Activated CD4-positive, alpha-beta memory T cell treated with anti-CD3 and anti-CD28 coated beads, Interleukin-2, amount 10 ng/mL, durations not matched to agents 7 days and 5 days (primary cell): ENCODE data around the gene SNHG17. TPM values are rescaled to one million over a fixed set of nuclear protein-coding genes. Genes with fewer than 3 reads are reported as not detected.
"Not testable (repeated sequence)": the region's sequence is repeated elsewhere in the genome, so short reads cannot be mapped to it uniquely, and the experiment has no call there.

Experiments used
- CTCF ChIA-PET: fragments of 350-600 bp; sonication (Branson Sonifier 250); formaldehyde crosslinking; loops from one replicate; lab custom pipeline; 2021; ENCODE audit warnings: antibody characterized with exemption, inconsistent platforms; lab: Charles Lee
- POLR2A ChIA-PET: fragments of 350-600 bp; sonication (Branson Sonifier 250); formaldehyde crosslinking; loops from one replicate; lab custom pipeline; 2021; ENCODE audit warnings: antibody characterized with exemption; lab: Charles Lee
- DNase-seq: peaks from one replicate; pipeline ENCODE4 v3.0.0-alpha.2; 2020
- H3K27ac Mint-ChIP-seq: one replicate; pipeline ENCODE4 v1.8.0; 2021; ENCODE audit warnings: mild to moderate bottlenecking, mixed read lengths
- H3K27me3 Mint-ChIP-seq: one replicate; pipeline ENCODE4 v1.8.0; 2021; ENCODE audit warnings: mixed read lengths
- H3K36me3 Mint-ChIP-seq: one replicate; pipeline ENCODE4 v1.8.0; 2021; ENCODE audit warnings: low read depth, mixed read lengths
- H3K4me1 Mint-ChIP-seq: one replicate; pipeline ENCODE4 v1.8.0; 2021; ENCODE audit warnings: mixed read lengths
- H3K4me3 Mint-ChIP-seq: one replicate; pipeline ENCODE4 v1.8.0; 2021; ENCODE audit warnings: mild to moderate bottlenecking, mixed read lengths
- H3K9me3 Mint-ChIP-seq: one replicate; pipeline ENCODE4 v1.8.0; 2021; ENCODE audit warnings: mixed read lengths
- total RNA-seq, 2 experiments: library from RNA; stranded (reverse); gene quantifications; one replicate each; pipeline ENCODE4 v1.2.3, GENCODE V29; 2021

SNHG17 gene
- total RNA-seq, 2 experiments from 2014 or later: 30.1 to 33.4 TPM

- Mint-ChIP-seq H3K4me1 (no peaks in the 10 kb centered on the region), H3K36me3 (no peaks in the 10 kb centered on the region), H3K9me3 (peaks cover 4% of the 10 kb centered on the region), H3K4me3 (no peak overlapping the region), H3K27ac (no peak overlapping the region), H3K27me3 (peaks cover 7% of the 10 kb centered on the region)
- ChIA-PET CTCF (no interaction called here), POLR2A (no interaction called here)
- no peak for DNase-seq
Observed at GRCh38 chr20:38383147-38383546, 52.0 kb downstream of the SNHG17 start.

- H3K27me3 Mint-ChIP-seq, H3K36me3 Mint-ChIP-seq, H3K4me1 Mint-ChIP-seq, H3K27ac Mint-ChIP-seq, POLR2A ChIA-PET, DNase-seq, CTCF ChIA-PET, H3K4me3 Mint-ChIP-seq, H3K9me3 Mint-ChIP-seq: not testable (repeated sequence)
Observed at GRCh38 chr20:38377838-38378237, 57.3 kb downstream of the SNHG17 start.

GRCh38 chr20:38377039-38377685 lies 58.0 kb downstream of the SNHG17 start:
- Mint-ChIP-seq H3K27ac (no peak overlapping the region), H3K36me3 (no peaks in the 10 kb centered on the region), H3K4me3 (no peak overlapping the region), H3K4me1 (no peaks in the 10 kb centered on the region), H3K27me3 (peaks cover 8% of the 10 kb centered on the region), H3K9me3 (no peaks in the 10 kb centered on the region)
- ChIA-PET CTCF (no interaction called here), POLR2A (no interaction called here)
- DNase-seq: no peak

GRCh38 chr20:38373898-38374297 lies 61.2 kb downstream of the SNHG17 start:
- H3K4me3 Mint-ChIP-seq: no peak overlapping the region
- CTCF ChIA-PET: no interaction called here
- DNase-seq: no peak
- POLR2A ChIA-PET: no interaction called here
- peaks cover 13% of the 10 kb centered on the region for H3K27me3 Mint-ChIP-seq
- no peaks in the 10 kb centered on the region for H3K9me3 Mint-ChIP-seq
- H3K4me1 Mint-ChIP-seq: no peaks in the 10 kb centered on the region
- H3K36me3 Mint-ChIP-seq: no peaks in the 10 kb centered on the region
- no peak overlapping the region for H3K27ac Mint-ChIP-seq

GRCh38 chr20:38373231-38373867 lies 61.8 kb downstream of the SNHG17 start:
- Mint-ChIP-seq H3K4me3 (no peak overlapping the region), H3K27ac (no peak overlapping the region), H3K27me3 (peaks cover 13% of the 10 kb centered on the region), H3K9me3 (no peaks in the 10 kb centered on the region), H3K36me3 (no peaks in the 10 kb centered on the region), H3K4me1 (no peaks in the 10 kb centered on the region)
- no peak for DNase-seq
- ChIA-PET POLR2A (no interaction called here), CTCF (interaction anchor here (1.2 kb wide), 1 partner anchor 17 kb away, joined by 3 read pairs; no protein-coding TSS in a partner anchor)

- POLR2A ChIA-PET: no interaction called here
- Mint-ChIP-seq H3K27me3 (peaks cover 13% of the 10 kb centered on the region), H3K4me1 (no peaks in the 10 kb centered on the region), H3K4me3 (no peak overlapping the region), H3K9me3 (no peaks in the 10 kb centered on the region), H3K36me3 (no peaks in the 10 kb centered on the region), H3K27ac (no peak overlapping the region)
- CTCF ChIA-PET: interaction anchor here (1.2 kb wide), 1 partner anchor 16 kb away, joined by 3 read pairs; no protein-coding TSS in a partner anchor
- no peak for DNase-seq
Observed at GRCh38 chr20:38372806-38373205, 62.3 kb downstream of the SNHG17 start.

Other genes with a start within 250 kb of the SNHG17 start
- not detected for gene KIAA1755, start 174.6 kb downstream of the SNHG17 start, total RNA-seq
- gene BPI, start 131.2 kb downstream of the SNHG17 start, total RNA-seq: not detected
- gene LBP, start 88.8 kb downstream of the SNHG17 start, total RNA-seq: not detected
- 10 to 100 TPM; 30.5 to 31.3 TPM for gene RALGAPB, start 37.5 kb upstream of the SNHG17 start, total RNA-seq
- gene ADIG, start 145.9 kb upstream of the SNHG17 start, total RNA-seq: not detected
- not detected for gene ARHGAP40, start 166.5 kb upstream of the SNHG17 start, total RNA-seq